Thoracic aorta (tissue), 2 donors: ENCODE results near the gene HTR3E. TPM values are rescaled to one million over a fixed set of nuclear protein-coding genes. Genes with fewer than 3 reads are reported as not detected.

Experiments
- ATAC-seq: fragments of 150-250 bp; one replicate; pipeline ENCODE4 v1.8.0; 2017; ENCODE audit warnings: low read depth; ENCODE audit not compliant: insufficient number of reproducible peaks, low FRiP score
- DNase-seq: peaks from one replicate; pipeline ENCODE4 v3.0.0-alpha.2; 2020; ENCODE audit warnings: low spot score
- H3K27ac ChIP-seq, 2 donors: fragments of 200-600 bp; sonication (generic); 1 replicate in 1 of 2; 2 replicates in 1 of 2; pipeline ENCODE4 v1.5.1; 2016; ENCODE audit warnings: mild to moderate bottlenecking in 2 of 2, moderate library complexity in 2 of 2
- H3K27me3 ChIP-seq: fragments of 200-600 bp; sonication (generic); replicated peaks from 2 replicates; pipeline ENCODE4 v1.6.0; 2016; ENCODE audit warnings: mild to moderate bottlenecking; ENCODE audit not compliant: insufficient read depth
- H3K36me3 ChIP-seq: fragments of 200-600 bp; sonication (generic); one replicate; pipeline ENCODE4 v1.5.1; 2016
- H3K4me1 ChIP-seq, 2 donors: fragments of 200-600 bp; sonication (generic); 1 replicate in 1 of 2; 2 replicates in 1 of 2; pipeline versions ENCODE4 v1.5.1 to v1.6.0; 2016; ENCODE audit warnings: low read depth in 2 of 2, mild to moderate bottlenecking in 1 of 2; ENCODE audit not compliant: control insufficient read depth in 1 of 2
- H3K4me3 ChIP-seq: fragments of 200-600 bp; sonication (generic); 2 replicates; pipeline ENCODE4 v1.5.1; 2016; ENCODE audit warnings: mild to moderate bottlenecking
- H3K9me3 ChIP-seq: fragments of 200-600 bp; sonication (generic); 2 replicates; pipeline ENCODE4 v1.5.1; 2016
- total RNA-seq, 2 donors: library from RNA; depleted of rRNA; stranded (reverse); fragments of >200 nt; gene quantifications; one replicate each; pipeline versions ENCODE4 v1.1.0 to v1.2.3, GENCODE V29; 2016
- TF ChIP-seq, protein P1 (sequence below): fragments of 200-600 bp; sonication (generic); IDR thresholded peaks from one replicate; pipeline ENCODE4 v1.5.1; 2019; ENCODE audit warnings: antibody characterized with exemption

The HTR3E gene
- total RNA-seq, 2 donors from 2014 or later = not detected

DNA sequence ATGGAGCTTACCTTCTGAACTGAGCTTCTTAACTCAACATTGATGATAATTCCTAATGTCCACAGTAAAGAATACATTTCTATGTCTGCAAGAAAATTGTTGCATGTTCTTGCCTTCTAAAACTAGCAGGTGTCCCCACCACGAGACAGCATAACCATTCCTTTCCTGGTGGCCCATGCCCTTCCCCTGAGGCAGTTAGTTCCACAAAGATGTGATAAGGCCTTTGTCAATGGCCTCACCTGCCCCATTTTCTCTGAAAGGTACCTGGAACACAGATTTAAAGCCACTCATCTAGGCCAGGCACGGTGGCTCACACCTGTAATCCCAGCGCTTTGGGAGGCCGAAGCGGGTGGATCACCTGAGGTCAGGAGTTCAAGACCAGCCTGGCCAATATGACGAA is 21.0 kb upstream of the HTR3E start:
- DNase-seq (no peak), ATAC-seq (no peak)
- Histone ChIP-seq H3K9me3 (no peaks in the 10 kb centered on the region), H3K4me1 (no peaks in the 10 kb centered on the region), H3K27me3 (no peaks in the 10 kb centered on the region), H3K36me3 (no peaks in the 10 kb centered on the region), H3K4me3 (no peak overlapping the region), H3K27ac (no peak overlapping the region)
- TF ChIP-seq, protein P1, sequence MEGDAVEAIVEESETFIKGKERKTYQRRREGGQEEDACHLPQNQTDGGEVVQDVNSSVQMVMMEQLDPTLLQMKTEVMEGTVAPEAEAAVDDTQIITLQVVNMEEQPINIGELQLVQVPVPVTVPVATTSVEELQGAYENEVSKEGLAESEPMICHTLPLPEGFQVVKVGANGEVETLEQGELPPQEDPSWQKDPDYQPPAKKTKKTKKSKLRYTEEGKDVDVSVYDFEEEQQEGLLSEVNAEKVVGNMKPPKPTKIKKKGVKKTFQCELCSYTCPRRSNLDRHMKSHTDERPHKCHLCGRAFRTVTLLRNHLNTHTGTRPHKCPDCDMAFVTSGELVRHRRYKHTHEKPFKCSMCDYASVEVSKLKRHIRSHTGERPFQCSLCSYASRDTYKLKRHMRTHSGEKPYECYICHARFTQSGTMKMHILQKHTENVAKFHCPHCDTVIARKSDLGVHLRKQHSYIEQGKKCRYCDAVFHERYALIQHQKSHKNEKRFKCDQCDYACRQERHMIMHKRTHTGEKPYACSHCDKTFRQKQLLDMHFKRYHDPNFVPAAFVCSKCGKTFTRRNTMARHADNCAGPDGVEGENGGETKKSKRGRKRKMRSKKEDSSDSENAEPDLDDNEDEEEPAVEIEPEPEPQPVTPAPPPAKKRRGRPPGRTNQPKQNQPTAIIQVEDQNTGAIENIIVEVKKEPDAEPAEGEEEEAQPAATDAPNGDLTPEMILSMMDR = no peak

DNA sequence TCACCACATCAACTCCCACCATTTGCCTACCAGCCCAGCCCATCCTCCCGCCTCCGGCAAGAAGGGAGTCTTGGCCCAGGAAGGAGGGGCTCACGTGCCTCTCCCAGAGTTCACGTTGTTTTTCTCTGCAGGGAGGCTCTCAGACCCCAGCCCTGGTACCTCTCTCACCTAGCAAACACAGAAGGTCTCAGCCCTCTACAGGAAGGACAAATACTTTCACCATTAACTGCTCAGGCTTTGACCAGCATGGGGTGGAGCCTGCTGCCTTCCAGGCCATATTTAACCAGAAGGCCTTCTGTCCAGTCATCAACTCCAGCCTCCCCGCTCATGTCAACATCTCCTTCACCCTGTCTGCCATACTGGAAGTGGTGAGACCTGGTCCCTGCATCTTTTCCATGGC is 19.0 kb upstream of the HTR3E start:
- H3K36me3 ChIP-seq = no peaks in the 10 kb centered on the region
- no peak overlapping the region for H3K27ac ChIP-seq
- ATAC-seq = no peak
- no peaks in the 10 kb centered on the region for H3K27me3 ChIP-seq
- H3K4me1 ChIP-seq = no peaks in the 10 kb centered on the region
- H3K9me3 ChIP-seq = no peaks in the 10 kb centered on the region
- no peak for DNase-seq
- TF ChIP-seq, protein P1 = no peak
- H3K4me3 ChIP-seq = no peak overlapping the region

DNA sequence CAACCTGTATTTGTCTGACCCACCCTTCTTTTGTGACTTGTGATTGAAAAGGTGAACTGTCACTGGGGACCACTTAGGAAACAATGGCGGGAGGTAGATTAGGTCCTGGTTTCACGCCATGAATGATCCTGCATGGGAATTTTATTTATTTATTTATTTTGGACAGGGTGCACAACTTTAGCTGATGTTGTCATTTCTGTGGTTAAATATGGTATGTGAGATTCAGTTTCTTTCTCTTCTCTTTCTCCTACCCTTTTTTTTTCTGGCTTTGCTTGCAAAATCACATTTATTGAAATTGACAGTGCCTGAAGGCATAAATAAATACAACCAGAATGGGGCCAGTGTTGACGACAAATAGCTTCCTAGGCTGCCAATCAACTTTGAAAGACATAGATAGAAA is 18.0 kb upstream of the HTR3E start:
- no peaks in the 10 kb centered on the region for H3K27me3 ChIP-seq
- no peaks in the 10 kb centered on the region for H3K9me3 ChIP-seq
- no peak for ATAC-seq
- H3K36me3 ChIP-seq = no peaks in the 10 kb centered on the region
- H3K4me3 ChIP-seq = no peak overlapping the region
- no peak for DNase-seq
- H3K27ac ChIP-seq = no peak overlapping the region
- TF ChIP-seq, protein P1 = no peak
- H3K4me1 ChIP-seq = no peaks in the 10 kb centered on the region

DNA sequence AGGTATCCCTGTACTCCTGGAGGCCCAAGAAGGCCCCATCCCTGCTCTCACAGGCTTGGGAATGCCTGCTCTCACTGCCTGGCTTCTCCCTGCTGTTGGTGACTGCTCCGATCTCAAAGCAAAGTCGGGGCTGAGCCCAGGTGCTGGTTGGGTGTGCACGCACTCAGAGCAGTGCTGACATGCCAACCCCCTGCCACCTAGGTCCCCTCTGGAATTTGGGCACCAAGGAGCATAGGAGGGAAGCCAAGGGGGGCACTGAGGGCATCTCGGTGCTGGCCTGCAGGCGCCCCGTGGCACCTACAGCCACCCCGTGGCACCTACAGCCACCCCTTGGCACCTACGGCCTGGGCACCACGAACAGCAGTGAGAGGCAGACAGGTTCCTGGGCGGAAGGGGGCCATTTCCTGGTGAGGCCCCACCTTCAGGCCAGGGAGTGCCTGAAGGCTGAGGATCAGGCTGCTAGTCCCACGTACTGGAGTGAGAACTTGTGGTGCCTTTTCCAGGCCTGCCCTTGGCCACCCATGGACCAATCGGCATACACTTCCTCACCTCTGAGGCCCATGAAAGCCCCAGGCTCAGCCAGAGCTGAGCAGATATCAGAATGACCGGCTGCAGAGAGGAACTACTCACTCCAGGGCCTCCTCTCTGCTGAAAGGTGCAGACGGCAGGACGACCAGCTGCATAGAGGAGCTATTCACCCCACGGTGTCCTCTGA is 15.6 kb upstream of the HTR3E start:
- Histone ChIP-seq H3K27me3 (no peaks in the 10 kb centered on the region), H3K9me3 (no peaks in the 10 kb centered on the region), H3K27ac (no peak overlapping the region), H3K36me3 (no peaks in the 10 kb centered on the region), H3K4me1 (no peaks in the 10 kb centered on the region), H3K4me3 (no peak overlapping the region)
- ATAC-seq (no peak), DNase-seq (no peak)
- TF ChIP-seq, protein P1 = no peak

DNA sequence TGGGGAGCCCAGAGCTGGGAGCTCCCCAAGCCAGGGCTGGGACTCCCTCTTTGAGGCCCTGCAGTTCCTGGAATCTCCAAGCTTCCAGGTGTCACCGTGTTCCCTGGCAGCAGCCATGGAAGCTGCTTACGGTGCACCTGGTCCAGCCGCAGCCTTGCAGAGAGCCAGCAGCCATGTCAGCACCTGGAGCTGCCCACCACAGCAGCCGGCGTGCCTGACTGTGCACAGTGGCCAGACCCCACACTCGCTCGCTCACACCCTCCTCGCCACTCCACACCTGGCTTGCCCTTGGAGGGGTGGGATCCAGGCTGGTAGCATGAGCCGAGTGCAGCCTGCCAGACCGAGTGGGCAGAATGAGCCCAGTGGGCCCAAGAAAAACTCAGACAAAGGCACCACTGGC is 14.8 kb upstream of the HTR3E start:
- Histone ChIP-seq H3K4me3 (no peak overlapping the region), H3K9me3 (no peaks in the 10 kb centered on the region), H3K27me3 (no peaks in the 10 kb centered on the region), H3K4me1 (no peaks in the 10 kb centered on the region), H3K36me3 (no peaks in the 10 kb centered on the region), H3K27ac (no peak overlapping the region)
- DNase-seq (no peak), ATAC-seq (no peak)
- TF ChIP-seq, protein P1 = no peak
